Measurements from ENCODE around the gene HELB.

The HELB gene

GRCh38 chr12:66301944-66302826 is at the start of gene HELB:
Gene HELB (plus strand): TSS chr12:66302493. CDS start chr12:66302604, 111 bp downstream.
- DNase-seq: peak; percentile 86 to 98 (median 92)
- intact Hi-C loops (cut with DNase I): loop anchor here (5.0 kb wide), 1 partner anchor 135 kb away; the partner anchor contains the start of gene TMBIM4

GRCh38 chr12:66252771-66253170 is 49.5 kb upstream of the HELB start:
- intact Hi-C loops (cut with DNase I): no loop called here
- DNase-seq: no peak

- DNase-seq: no peak
- intact Hi-C loops (cut with DNase I): no loop called here
These were observed 46.6 kb upstream of the HELB start for GRCh38 chr12:66255737-66256136.

DNA sequence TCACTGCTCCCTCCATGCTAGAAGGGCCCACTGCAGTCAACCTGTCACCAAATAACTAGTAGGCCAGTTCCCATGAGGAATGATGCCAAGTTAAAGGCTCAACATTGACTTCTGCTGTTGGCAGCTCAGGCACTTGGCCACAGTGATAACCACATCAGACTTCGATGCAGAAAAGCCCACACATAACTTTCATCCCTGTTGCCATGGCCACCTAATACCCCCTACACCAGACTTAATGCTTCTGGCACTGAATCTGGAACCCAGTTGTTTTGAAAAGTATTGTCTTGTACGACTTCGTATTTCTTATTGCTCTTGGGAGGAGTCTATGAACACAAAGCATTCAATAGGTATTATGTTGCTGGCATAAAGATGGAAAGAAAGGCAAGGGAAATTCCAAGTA is 44.3 kb upstream of the HELB start:
- intact Hi-C loops (cut with DNase I): no loop called here
- no peak for DNase-seq

- intact Hi-C loops (cut with DNase I): no loop called here
- DNase-seq: no peak
These were observed 39.6 kb upstream of the HELB start for GRCh38 chr12:66262737-66263136.

DNA sequence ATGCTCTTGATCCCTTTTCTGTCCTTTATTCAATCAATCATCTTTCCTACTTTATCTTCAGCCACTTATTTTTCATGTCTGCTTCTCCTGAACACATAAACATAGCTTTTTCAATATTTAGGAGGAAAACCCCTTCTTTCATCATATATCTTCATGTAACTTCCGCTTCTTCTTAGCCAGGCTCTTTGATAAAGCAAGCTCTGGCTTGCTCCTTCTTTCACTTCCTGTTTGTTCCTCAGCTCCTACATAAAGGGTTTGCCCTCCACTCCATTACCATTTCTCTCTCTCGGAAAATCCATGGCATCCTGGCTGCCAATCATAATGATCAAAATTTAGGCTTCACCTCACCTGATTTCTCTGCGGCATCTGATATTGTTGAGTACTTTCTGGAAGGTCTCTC is 33.7 kb upstream of the HELB start:
- DNase-seq: no peak
- intact Hi-C loops (cut with DNase I): loop anchor here (5.0 kb wide), 1 partner anchor 424 kb away; no protein-coding TSS in a partner anchor

- intact Hi-C loops (cut with DNase I): loop anchor here (5.0 kb wide), 1 partner anchor 423 kb away; no protein-coding TSS in a partner anchor
- DNase-seq: no peak
These were observed 33.2 kb upstream of the HELB start for GRCh38 chr12:66269142-66269541.

- intact Hi-C loops (cut with DNase I): loop anchor here (5.0 kb wide), 2 partner anchors 137 to 422 kb away; no protein-coding TSS in a partner anchor
These were observed 32.4 kb upstream of the HELB start for GRCh38 chr12:66269757-66270383.

DNA sequence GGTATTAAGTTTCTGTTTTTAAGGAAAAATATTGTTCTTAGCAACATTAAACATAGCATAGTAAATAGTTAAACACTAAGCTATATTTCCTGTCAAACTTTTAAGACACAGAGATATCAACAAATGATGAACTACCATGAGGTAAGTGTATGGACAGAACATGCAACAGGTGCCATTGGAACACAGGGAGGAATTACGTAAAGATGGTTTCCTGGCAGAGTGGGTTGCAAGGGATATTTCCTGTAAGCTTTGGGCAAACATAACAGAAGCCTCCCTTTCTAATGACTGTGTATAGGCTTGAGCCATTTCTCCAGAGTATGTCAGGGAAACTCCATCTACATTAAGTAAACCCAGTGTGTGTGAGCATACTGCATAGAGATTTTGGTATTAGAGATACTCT is 31.7 kb upstream of the HELB start:
- DNase-seq: no peak
- intact Hi-C loops (cut with DNase I): loop anchor here (5.0 kb wide), 1 partner anchor 137 kb away; no protein-coding TSS in a partner anchor

More at GRCh38 chr12:66269757-66270383, 32.4 kb upstream of the HELB start:
- peak in 3 of 10 donors; percentile 4 to 79 (median 12) for DNase-seq

GRCh38 chr12:66272650-66273049 is 29.6 kb upstream of the HELB start:
- intact Hi-C loops (cut with DNase I): loop anchor here (5.0 kb wide), 1 partner anchor 135 kb away; no protein-coding TSS in a partner anchor

GRCh38 chr12:66273147-66273546 is 29.1 kb upstream of the HELB start:
- intact Hi-C loops (cut with DNase I): loop anchor here (5.0 kb wide), 1 partner anchor 134 kb away; no protein-coding TSS in a partner anchor
- no peak for DNase-seq

More at GRCh38 chr12:66272650-66273049, 29.6 kb upstream of the HELB start:
- no peak for DNase-seq

DNA sequence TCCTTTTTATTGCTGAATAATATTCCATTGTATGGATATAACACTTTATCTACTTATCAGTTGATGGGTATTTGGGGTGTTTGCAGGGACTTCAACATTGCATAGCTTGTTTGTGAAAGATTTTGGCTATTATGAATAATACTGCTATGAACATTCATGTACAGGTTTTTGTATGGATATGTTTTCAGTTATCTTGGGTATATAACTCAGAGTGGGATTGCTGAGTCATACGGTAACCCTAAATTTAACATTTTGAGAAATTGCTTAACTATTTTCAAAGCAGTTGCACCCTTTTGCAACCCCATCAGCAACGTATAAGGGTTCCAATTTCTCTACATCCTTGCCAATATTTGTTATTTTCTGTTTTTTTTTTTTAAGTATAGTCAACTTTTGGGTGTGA is 27.3 kb upstream of the HELB start:
- intact Hi-C loops (cut with DNase I): no loop called here

GRCh38 chr12:66279123-66279712 is 23.1 kb upstream of the HELB start:
- no peak for DNase-seq

More for the DNA sequence above, 27.3 kb upstream of the HELB start:
- DNase-seq: no peak

DNA sequence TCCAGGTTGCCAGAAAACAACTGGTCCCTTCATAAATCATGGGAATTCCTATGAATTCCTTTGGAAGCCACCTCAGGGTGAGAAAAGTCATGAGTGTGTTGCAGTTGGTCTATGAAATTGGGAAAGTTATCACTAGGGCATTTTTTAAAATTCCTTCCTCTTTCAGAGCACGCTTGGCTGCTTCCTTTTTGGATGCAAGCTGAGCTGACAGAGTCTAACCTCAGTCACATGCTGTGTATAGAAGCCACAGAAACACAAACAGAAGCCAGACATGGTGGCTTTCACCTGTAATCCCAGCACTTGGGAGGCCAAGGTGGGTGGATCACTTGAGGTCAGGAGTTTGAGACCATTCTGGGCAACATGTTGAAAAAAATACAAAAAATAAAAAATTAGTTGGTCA is 21.7 kb upstream of the HELB start:
- DNase-seq: no peak
- intact Hi-C loops (cut with DNase I): no loop called here

More at GRCh38 chr12:66279123-66279712, 23.1 kb upstream of the HELB start:
- intact Hi-C loops (cut with DNase I): no loop called here

- no peak for DNase-seq
These were observed 20.0 kb upstream of the HELB start for GRCh38 chr12:66282244-66282643.

DNA sequence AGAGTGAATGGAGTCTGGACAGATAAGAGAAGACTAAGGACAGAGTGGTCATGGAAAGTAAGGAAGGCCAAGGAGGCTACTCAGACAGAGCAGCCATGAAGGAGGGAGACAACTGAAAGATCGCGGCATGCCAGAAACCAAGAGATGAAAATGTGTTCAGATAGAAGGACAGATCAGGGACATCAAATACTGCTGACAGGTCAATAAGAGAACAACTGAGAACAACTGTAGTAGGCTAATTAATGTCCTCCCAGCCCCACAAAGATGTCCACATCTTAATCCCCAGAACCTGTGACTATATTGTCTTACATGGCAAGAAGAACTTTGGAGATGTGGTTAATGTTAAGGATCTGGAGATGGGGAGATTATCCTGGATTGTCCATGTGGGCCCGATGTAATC is 15.0 kb upstream of the HELB start:
- DNase-seq: no peak
- intact Hi-C loops (cut with DNase I): no loop called here

More at GRCh38 chr12:66282244-66282643, 20.0 kb upstream of the HELB start:
- intact Hi-C loops (cut with DNase I): no loop called here

- intact Hi-C loops (cut with DNase I): no loop called here
- no peak for DNase-seq
These were observed 14.2 kb upstream of the HELB start for GRCh38 chr12:66288121-66288520.

DNA sequence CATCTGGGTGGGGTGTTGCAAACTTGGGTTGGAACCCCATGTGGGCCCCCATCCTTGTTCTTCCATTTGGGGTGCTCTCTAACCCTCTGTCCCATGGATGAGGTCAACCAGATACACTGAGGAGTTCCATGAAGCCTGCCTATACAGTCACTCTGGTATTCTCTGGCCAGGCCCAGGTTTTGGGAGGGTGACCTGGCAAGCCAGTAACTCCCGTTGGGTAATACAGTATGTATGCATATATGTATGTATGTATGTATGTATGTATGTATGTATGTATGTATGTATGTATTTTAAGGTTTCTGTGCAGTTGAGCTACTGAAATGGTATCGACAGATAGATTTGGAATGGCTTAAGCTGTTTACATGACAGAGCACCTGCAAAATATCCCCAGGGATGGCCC is 12.8 kb upstream of the HELB start:
- DNase-seq: no peak
- intact Hi-C loops (cut with DNase I): no loop called here

DNA sequence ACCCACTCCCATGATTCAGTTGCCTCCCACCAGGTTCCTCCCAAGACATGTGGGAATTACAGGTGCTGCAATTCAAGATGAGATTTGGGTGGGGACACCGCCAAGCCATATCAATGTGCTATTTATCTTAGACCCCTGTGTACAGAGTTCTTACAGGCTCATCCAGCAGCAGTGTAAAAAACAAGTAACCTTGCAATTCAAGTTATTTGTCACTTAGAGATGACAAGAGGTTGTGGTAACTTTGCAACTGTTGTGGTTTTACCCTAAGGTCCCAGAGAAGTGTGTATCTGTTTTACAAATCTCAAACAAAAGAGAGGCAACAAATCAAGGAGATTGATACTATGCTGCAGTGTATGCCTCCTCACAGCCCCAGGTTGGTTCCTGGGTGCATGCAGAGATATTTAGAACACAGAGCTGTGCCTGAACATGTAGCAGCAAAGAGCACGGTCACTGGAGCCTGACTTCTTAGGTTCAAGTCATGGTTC is 11.5 kb upstream of the HELB start:
- intact Hi-C loops (cut with DNase I): no loop called here
- no peak for DNase-seq

DNA sequence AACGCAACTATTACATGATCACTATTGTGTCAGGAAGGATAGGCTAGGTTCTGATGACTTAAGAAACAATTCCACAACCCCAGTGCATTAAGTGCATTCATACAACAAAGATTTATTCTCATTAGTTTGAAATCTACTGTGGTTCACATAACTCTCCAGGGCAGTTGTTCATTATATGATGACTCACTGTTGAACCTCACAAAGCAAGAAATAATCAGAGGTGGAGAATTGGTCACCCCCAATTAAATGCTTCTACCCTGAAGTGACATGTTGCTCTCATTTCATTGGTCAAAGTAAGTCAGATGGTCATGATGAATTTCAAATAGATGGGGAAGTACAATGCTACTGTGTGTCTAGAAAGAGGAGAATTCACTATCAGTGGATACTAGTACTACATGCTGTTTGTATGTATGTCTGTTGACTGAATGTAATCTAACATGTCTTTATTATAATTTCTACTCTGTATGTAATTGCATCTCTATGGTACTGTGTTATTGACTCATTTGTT is 6.1 kb upstream of the HELB start:
- intact Hi-C loops (cut with DNase I): no loop called here
- no peak for DNase-seq

All from posterior cingulate gyrus (tissue), 11 donors.